ENCODE data around the gene MYBBP1A.

Gene MYBBP1A

GRCh38 chr17:4549781-4550533 lies 5.2 kb downstream of the MYBBP1A start:
- H3K4me1 ChIP-seq (ENCODE audit: control insufficient read depth, insufficient read depth, low read length): peaks cover 10% of the 10 kb centered on the region
- no peaks in the 10 kb centered on the region for H3K9me3 ChIP-seq (ENCODE audit: control insufficient read depth, low read length)
- peaks cover 13% of the 10 kb centered on the region for H3K36me3 ChIP-seq (ENCODE audit: control insufficient read depth, insufficient read depth, low read length)
- H3K9ac ChIP-seq (ENCODE audit: low read length): no peak overlapping the region
- no peaks in the 10 kb centered on the region for H3K27me3 ChIP-seq (ENCODE audit: control insufficient read depth, insufficient read depth, low read length)
- H3K4me3 ChIP-seq (ENCODE audit: low read length): no peak overlapping the region

GRCh38 chr17:4548721-4549531 lies 6.3 kb downstream of the MYBBP1A start:
- no peaks in the 10 kb centered on the region for H3K27me3 ChIP-seq (ENCODE audit: control insufficient read depth, insufficient read depth, low read length)
- H3K9me3 ChIP-seq (ENCODE audit: control insufficient read depth, low read length): no peaks in the 10 kb centered on the region
- H3K9ac ChIP-seq (ENCODE audit: low read length): no peak overlapping the region
- H3K4me3 ChIP-seq (ENCODE audit: low read length): no peak overlapping the region
- H3K4me1 ChIP-seq (ENCODE audit: control insufficient read depth, insufficient read depth, low read length): peaks cover under 1% of the 10 kb centered on the region
- peaks cover 13% of the 10 kb centered on the region for H3K36me3 ChIP-seq (ENCODE audit: control insufficient read depth, insufficient read depth, low read length)

GRCh38 chr17:4548061-4548461 lies 7.1 kb downstream of the MYBBP1A start:
- peaks cover 13% of the 10 kb centered on the region for H3K36me3 ChIP-seq (ENCODE audit: control insufficient read depth, insufficient read depth, low read length)

GRCh38 chr17:4547118-4547906 lies 7.9 kb downstream of the MYBBP1A start:
- H3K4me1 ChIP-seq (ENCODE audit: control insufficient read depth, insufficient read depth, low read length): peaks cover 3% of the 10 kb centered on the region
- H3K4me3 ChIP-seq (ENCODE audit: low read length): no peak overlapping the region
- no peaks in the 10 kb centered on the region for H3K9me3 ChIP-seq (ENCODE audit: control insufficient read depth, low read length)
- H3K27me3 ChIP-seq (ENCODE audit: control insufficient read depth, insufficient read depth, low read length): no peaks in the 10 kb centered on the region
- no peak overlapping the region for H3K9ac ChIP-seq (ENCODE audit: low read length)
- peaks cover 13% of the 10 kb centered on the region for H3K36me3 ChIP-seq (ENCODE audit: control insufficient read depth, insufficient read depth, low read length)

More at GRCh38 chr17:4548061-4548461, 7.1 kb downstream of the MYBBP1A start:
- Histone ChIP-seq H3K9ac (ENCODE audit: low read length) (no peak overlapping the region), H3K27me3 (ENCODE audit: control insufficient read depth, insufficient read depth, low read length) (no peaks in the 10 kb centered on the region), H3K4me3 (ENCODE audit: low read length) (no peak overlapping the region), H3K9me3 (ENCODE audit: control insufficient read depth, low read length) (no peaks in the 10 kb centered on the region), H3K4me1 (ENCODE audit: control insufficient read depth, insufficient read depth, low read length) (no peaks in the 10 kb centered on the region)

- no peaks in the 10 kb centered on the region for H3K27me3 ChIP-seq (ENCODE audit: control insufficient read depth, insufficient read depth, low read length)
- no peak overlapping the region for H3K4me3 ChIP-seq (ENCODE audit: low read length)
- peaks cover 10% of the 10 kb centered on the region for H3K36me3 ChIP-seq (ENCODE audit: control insufficient read depth, insufficient read depth, low read length)
- no peak overlapping the region for H3K9ac ChIP-seq (ENCODE audit: low read length)
- no peaks in the 10 kb centered on the region for H3K9me3 ChIP-seq (ENCODE audit: control insufficient read depth, low read length)
- peaks cover 22% of the 10 kb centered on the region for H3K4me1 ChIP-seq (ENCODE audit: control insufficient read depth, insufficient read depth, low read length)
Measured at GRCh38 chr17:4545217-4545951, 9.8 kb downstream of the MYBBP1A start.

- Histone ChIP-seq H3K4me3 (ENCODE audit: low read length) (no peak overlapping the region), H3K4me1 (ENCODE audit: control insufficient read depth, insufficient read depth, low read length) (peaks cover 26% of the 10 kb centered on the region), H3K9ac (ENCODE audit: low read length) (no peak overlapping the region), H3K36me3 (ENCODE audit: control insufficient read depth, insufficient read depth, low read length) (peaks cover 10% of the 10 kb centered on the region), H3K27me3 (ENCODE audit: control insufficient read depth, insufficient read depth, low read length) (no peaks in the 10 kb centered on the region), H3K9me3 (ENCODE audit: control insufficient read depth, low read length) (no peaks in the 10 kb centered on the region)
Measured at GRCh38 chr17:4544951-4545216, 10.3 kb downstream of the MYBBP1A start.

- peaks cover 15% of the 10 kb centered on the region for H3K36me3 ChIP-seq (ENCODE audit: control insufficient read depth, insufficient read depth, low read length)
- H3K9me3 ChIP-seq (ENCODE audit: control insufficient read depth, low read length): no peaks in the 10 kb centered on the region
- H3K4me1 ChIP-seq (ENCODE audit: control insufficient read depth, insufficient read depth, low read length): peaks cover 26% of the 10 kb centered on the region
- no peak overlapping the region for H3K4me3 ChIP-seq (ENCODE audit: low read length)
- no peak overlapping the region for H3K9ac ChIP-seq (ENCODE audit: low read length)
- no peaks in the 10 kb centered on the region for H3K27me3 ChIP-seq (ENCODE audit: control insufficient read depth, insufficient read depth, low read length)
Measured at GRCh38 chr17:4544135-4544950, 10.8 kb downstream of the MYBBP1A start.

GRCh38 chr17:4543557-4544026 lies 11.6 kb downstream of the MYBBP1A start:
- Histone ChIP-seq H3K36me3 (ENCODE audit: control insufficient read depth, insufficient read depth, low read length) (peaks cover 16% of the 10 kb centered on the region), H3K4me1 (ENCODE audit: control insufficient read depth, insufficient read depth, low read length) (peaks cover 26% of the 10 kb centered on the region), H3K27me3 (ENCODE audit: control insufficient read depth, insufficient read depth, low read length) (no peaks in the 10 kb centered on the region), H3K9me3 (ENCODE audit: control insufficient read depth, low read length) (no peaks in the 10 kb centered on the region), H3K4me3 (ENCODE audit: low read length) (no peak overlapping the region), H3K9ac (ENCODE audit: low read length) (no peak overlapping the region)

GRCh38 chr17:4542726-4543191 lies 12.4 kb downstream of the MYBBP1A start:
- no peak overlapping the region for H3K9ac ChIP-seq (ENCODE audit: low read length)
- H3K9me3 ChIP-seq (ENCODE audit: control insufficient read depth, low read length): no peaks in the 10 kb centered on the region
- peaks cover 16% of the 10 kb centered on the region for H3K36me3 ChIP-seq (ENCODE audit: control insufficient read depth, insufficient read depth, low read length)
- H3K4me1 ChIP-seq (ENCODE audit: control insufficient read depth, insufficient read depth, low read length): peaks cover 26% of the 10 kb centered on the region
- H3K27me3 ChIP-seq (ENCODE audit: control insufficient read depth, insufficient read depth, low read length): no peaks in the 10 kb centered on the region
- H3K4me3 ChIP-seq (ENCODE audit: low read length): no peak overlapping the region

- Histone ChIP-seq H3K9ac (ENCODE audit: low read length) (no peak overlapping the region), H3K4me3 (ENCODE audit: low read length) (no peak overlapping the region), H3K4me1 (ENCODE audit: control insufficient read depth, insufficient read depth, low read length) (peaks cover 28% of the 10 kb centered on the region), H3K27me3 (ENCODE audit: control insufficient read depth, insufficient read depth, low read length) (no peaks in the 10 kb centered on the region), H3K9me3 (ENCODE audit: control insufficient read depth, low read length) (no peaks in the 10 kb centered on the region), H3K36me3 (ENCODE audit: control insufficient read depth, insufficient read depth, low read length) (peaks cover 16% of the 10 kb centered on the region)
Measured at GRCh38 chr17:4542003-4542725, 13.0 kb downstream of the MYBBP1A start.

Measured in mucosa of stomach (tissue), 1 donor.